HepG2 (cell line): ENCODE measurements around the gene RPS19. TPM values are rescaled to one million over a fixed set of nuclear protein-coding genes. Genes with fewer than 3 reads are reported as not detected.

Experiments used
- AGO2 ChIP-seq: fragments of 200-400 bp; formaldehyde crosslinking; optimal IDR thresholded peaks from 2 replicates; pipeline ENCODE3; 2017; ENCODE audit warnings: mild to moderate bottlenecking, low read depth, low read length, moderate library complexity
- ATRX ChIP-seq: sonication (generic); formaldehyde crosslinking; IDR thresholded peaks from 2 replicates; pipeline ENCODE4 v1.4.0; 2020; ENCODE audit warnings: missing genetic modification reagents, borderline replicate concordance
- CENPT ChIP-seq: sonication (generic); formaldehyde crosslinking; IDR thresholded peaks from 2 replicates; pipeline ENCODE4 v1.8.0; 2022; ENCODE audit warnings: low read depth, mild to moderate bottlenecking, moderate library complexity, missing genetic modification reagents
- KLF9 ChIP-seq: IDR thresholded peaks from 2 replicates; pipeline ENCODE4 v1.6.1; 2016; ENCODE audit warnings: low read depth
- NCOR1 ChIP-seq: fragments of 200-600 bp; sonication (generic); IDR thresholded peaks from 2 replicates; pipeline ENCODE4 v1.7.0; 2017; ENCODE audit warnings: antibody characterized with exemption, low read length, borderline replicate concordance
- SPEN ChIP-seq: sonication (generic); formaldehyde crosslinking; IDR thresholded peaks from 2 replicates; pipeline ENCODE4 v1.5.1; 2020; ENCODE audit warnings: low read depth, mild to moderate bottlenecking, missing genetic modification reagents
- ZC3H4 ChIP-seq: sonication (generic); formaldehyde crosslinking; IDR thresholded peaks from 2 replicates; pipeline ENCODE4 v1.4.0; 2020; ENCODE audit warnings: missing genetic modification reagents, borderline replicate concordance
- ZEB1 ChIP-seq: IDR thresholded peaks from 2 replicates; pipeline ENCODE4 v1.6.1; 2012; ENCODE audit warnings: mild to moderate bottlenecking, low read depth, inconsistent platforms; ENCODE audit not compliant: insufficient replicate concordance
- ZFP82 ChIP-seq: sonication (generic); formaldehyde crosslinking; IDR thresholded peaks from 2 replicates; pipeline ENCODE4 v1.5.1; 2020; ENCODE audit warnings: mild to moderate bottlenecking, missing genetic modification reagents, borderline replicate concordance
- ZNF225 ChIP-seq: sonication (generic); formaldehyde crosslinking; IDR thresholded peaks from 2 replicates; pipeline ENCODE4 v1.4.0; 2020; ENCODE audit warnings: mild to moderate bottlenecking, missing genetic modification reagents
- ZNF326 ChIP-seq: sonication (generic); formaldehyde crosslinking; IDR thresholded peaks from 2 replicates; pipeline ENCODE4 v1.4.0; 2020; ENCODE audit warnings: missing genetic modification reagents, borderline replicate concordance
- ZNF343 ChIP-seq: sonication (generic); formaldehyde crosslinking; IDR thresholded peaks from 2 replicates; pipeline ENCODE4 v1.4.0; 2020; ENCODE audit warnings: mild to moderate bottlenecking, missing genetic modification reagents
- ZNF44 ChIP-seq: sonication (generic); formaldehyde crosslinking; IDR thresholded peaks from 2 replicates; pipeline ENCODE4 v1.5.1; 2020; ENCODE audit warnings: mild to moderate bottlenecking, missing genetic modification reagents
- polyA plus RNA-seq, 8 experiments: library from polyadenylated mRNA; depleted of rRNA in 3 of 8; stranded (reverse) in 7 of 8; unstranded in 1 of 8; fragments of >200 nt; fragmentation: Illumina TruSeq in 4 of 8; extraction: Trizol in 4 of 8; gene quantifications; 2 replicates each; pipeline versions ENCODE4 v1.2.1 to v1.2.3, GENCODE V29; 2011 to 2016; ENCODE audit warnings: low read depth in 4 of 8, missing spikeins in 1 of 8, mixed read lengths in 1 of 8; ENCODE audit not compliant: insufficient read depth in 1 of 8
- total RNA-seq, 5 experiments: library from RNA; depleted of rRNA; stranded (reverse); fragments of >200 nt; fragmentation: Illumina TruSeq; extraction: Trizol; gene quantifications; 2 replicates each; pipeline ENCODE4 v1.2.3, GENCODE V29; 2016; ENCODE audit warnings: low read depth in 1 of 5
- TF ChIP-seq, protein P1 (sequence below): sonication (generic); formaldehyde crosslinking; IDR thresholded peaks from 2 replicates; pipeline ENCODE4 v1.4.0; 2020; ENCODE audit warnings: mild to moderate bottlenecking, missing genetic modification reagents
- TF ChIP-seq, protein P2 (sequence below): sonication (generic); formaldehyde crosslinking; IDR thresholded peaks from 2 replicates; pipeline ENCODE4 v1.8.1; 2022; ENCODE audit warnings: low read depth, mild to moderate bottlenecking, missing genetic modification reagents
- TF ChIP-seq, protein P3 (sequence below): sonication (generic); formaldehyde crosslinking; IDR thresholded peaks from 2 replicates; pipeline ENCODE4 v1.4.0; 2020; ENCODE audit warnings: missing genetic modification reagents

RPS19 gene
- total and polyA plus RNA-seq, 2 of the 13 experiments (the other 11 are each of a cell fraction or from before 2014, with no cell fraction given) = 1,983 to 4,758 TPM

DNA sequence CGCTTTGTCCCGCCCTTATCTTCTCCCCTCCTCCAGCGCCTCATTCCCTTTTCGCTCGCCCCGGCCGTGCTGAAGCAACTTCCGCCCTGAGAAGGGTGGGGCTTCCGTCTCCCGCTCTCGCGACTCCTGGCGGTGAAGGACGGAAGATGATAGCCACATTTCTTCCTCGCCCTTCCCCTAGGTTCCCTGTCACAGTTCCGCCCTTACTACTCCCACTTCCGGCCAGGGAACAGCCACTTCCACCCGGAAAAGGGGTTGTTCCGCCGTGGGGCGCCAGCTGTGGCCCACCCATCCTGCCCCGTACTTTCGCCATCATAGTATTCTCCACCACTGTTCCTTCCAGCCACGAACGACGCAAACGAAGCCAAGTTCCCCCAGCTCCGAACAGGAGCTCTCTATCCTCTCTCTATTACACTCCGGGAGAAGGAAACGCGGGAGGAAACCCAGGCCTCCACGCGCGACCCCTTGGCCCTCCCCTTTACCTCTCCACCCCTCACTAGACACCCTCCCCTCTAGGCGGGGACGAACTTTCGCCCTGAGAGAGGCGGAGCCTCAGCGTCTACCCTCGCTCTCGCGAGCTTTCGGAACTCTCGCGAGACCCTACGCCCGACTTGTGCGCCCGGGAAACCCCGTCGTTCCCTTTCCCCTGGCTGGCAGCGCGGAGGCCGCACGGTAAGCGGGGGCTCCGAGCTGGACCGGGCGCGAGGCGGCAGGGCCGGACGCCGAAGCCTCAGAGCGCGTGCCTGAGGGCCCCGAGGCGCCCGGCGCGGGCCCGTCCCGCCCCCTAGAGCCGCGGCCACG lies at the start of gene RPS19 (continued):
- TF ChIP-seq, protein P1, sequence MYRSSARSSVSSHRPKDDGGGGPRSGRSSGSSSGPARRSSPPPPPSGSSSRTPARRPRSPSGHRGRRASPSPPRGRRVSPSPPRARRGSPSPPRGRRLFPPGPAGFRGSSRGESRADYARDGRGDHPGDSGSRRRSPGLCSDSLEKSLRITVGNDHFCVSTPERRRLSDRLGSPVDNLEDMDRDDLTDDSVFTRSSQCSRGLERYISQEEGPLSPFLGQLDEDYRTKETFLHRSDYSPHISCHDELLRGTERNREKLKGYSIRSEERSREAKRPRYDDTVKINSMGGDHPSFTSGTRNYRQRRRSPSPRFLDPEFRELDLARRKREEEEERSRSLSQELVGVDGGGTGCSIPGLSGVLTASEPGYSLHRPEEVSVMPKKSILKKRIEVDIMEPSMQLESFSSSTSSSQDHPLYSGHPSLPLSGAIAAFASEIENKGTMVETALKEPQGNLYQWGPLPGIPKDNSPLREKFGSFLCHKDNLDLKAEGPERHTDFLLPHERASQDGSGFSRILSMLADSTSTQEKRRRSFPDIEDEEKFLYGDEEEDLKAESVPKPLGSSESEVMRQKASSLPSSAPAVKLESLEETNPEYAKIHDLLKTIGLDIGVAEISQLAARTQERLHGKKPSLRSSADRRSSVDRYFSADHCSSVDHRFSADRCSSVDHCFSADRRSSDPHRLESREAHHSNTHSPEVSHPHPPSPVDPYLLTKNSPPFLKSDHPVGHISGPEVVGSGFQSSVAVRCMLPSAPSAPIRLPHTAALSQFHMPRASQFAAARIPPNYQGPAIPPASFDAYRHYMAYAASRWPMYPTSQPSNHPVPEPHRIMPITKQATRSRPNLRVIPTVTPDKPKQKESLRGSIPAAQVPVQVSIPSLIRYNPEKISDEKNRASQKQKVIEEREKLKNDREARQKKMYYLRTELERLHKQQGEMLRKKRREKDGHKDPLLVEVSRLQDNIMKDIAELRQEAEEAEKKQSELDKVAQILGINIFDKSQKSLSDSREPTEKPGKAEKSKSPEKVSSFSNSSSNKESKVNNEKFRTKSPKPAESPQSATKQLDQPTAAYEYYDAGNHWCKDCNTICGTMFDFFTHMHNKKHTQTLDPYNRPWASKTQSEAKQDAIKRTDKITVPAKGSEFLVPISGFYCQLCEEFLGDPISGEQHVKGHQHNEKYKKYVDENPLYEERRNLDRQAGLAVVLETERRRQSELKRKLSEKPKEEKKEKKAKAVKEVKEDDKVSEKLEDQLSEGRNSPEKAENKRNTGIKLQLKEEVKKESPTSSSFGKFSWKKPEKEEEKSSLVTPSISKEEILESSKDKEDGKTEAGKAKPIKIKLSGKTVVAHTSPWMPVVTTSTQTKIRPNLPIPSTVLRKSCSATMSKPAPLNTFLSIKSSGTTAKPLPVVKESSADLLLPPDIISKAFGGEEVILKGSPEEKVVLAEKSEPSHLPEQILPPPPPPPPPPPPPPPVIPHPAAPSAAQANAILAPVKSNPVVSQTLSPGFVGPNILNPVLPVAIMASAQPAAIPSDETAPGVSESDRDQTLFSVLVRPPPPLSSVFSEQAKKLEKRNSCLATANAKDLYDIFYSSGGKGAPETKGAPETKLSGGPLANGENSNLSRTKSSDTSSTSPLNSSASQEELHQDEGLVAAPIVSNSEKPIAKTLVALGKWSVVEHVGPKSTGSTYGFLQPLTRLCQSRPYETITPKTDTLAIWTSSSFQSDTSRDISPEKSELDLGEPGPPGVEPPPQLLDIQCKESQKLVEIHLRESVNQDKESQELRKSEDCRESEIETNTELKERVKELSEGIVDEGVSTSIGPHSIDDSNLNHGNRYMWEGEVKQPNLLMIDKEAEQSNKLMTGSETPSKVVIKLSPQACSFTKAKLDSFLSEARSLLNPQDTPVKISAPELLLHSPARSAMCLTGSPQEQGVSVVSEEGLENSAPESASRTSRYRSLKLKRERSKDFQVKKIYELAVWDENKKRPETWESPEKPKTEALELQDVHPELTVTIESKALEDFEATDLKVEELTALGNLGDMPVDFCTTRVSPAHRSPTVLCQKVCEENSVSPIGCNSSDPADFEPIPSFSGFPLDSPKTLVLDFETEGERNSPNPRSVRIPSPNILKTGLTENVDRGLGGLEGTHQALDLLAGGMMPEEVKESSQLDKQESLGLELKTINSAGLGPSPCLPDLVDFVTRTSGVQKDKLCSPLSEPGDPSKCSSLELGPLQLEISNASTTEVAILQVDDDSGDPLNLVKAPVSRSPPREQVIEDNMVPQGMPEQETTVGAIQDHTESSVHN = 0 out of 2 replicates have a peak, but pooled peaks have one; percentile 43
- no peak for TF ChIP-seq ZNF44
- TF ChIP-seq ZNF343 = no peak
- peak; percentile 45; the same call in 1 of the 2 replicates for TF ChIP-seq ZC3H4 (CRISPR knock-in tag)
- TF ChIP-seq, protein P2, sequence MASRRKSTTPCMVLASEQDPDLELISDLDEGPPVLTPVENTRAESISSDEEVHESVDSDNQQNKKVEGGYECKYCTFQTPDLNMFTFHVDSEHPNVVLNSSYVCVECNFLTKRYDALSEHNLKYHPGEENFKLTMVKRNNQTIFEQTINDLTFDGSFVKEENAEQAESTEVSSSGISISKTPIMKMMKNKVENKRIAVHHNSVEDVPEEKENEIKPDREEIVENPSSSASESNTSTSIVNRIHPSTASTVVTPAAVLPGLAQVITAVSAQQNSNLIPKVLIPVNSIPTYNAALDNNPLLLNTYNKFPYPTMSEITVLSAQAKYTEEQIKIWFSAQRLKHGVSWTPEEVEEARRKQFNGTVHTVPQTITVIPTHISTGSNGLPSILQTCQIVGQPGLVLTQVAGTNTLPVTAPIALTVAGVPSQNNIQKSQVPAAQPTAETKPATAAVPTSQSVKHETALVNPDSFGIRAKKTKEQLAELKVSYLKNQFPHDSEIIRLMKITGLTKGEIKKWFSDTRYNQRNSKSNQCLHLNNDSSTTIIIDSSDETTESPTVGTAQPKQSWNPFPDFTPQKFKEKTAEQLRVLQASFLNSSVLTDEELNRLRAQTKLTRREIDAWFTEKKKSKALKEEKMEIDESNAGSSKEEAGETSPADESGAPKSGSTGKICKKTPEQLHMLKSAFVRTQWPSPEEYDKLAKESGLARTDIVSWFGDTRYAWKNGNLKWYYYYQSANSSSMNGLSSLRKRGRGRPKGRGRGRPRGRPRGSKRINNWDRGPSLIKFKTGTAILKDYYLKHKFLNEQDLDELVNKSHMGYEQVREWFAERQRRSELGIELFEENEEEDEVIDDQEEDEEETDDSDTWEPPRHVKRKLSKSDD (CRISPR knock-in tag) = peak; percentile 10; the same call in 1 of the 2 replicates
- TF ChIP-seq AGO2 = no peak
- no peak for TF ChIP-seq ZNF326
- no peak; the same call in 1 of the 2 replicates for TF ChIP-seq ZFP82 (CRISPR knock-in tag)
- TF ChIP-seq NCOR1 = peak; percentile 40; the same call in 1 of the 2 replicates
- TF ChIP-seq ATRX = no peak
- peak; percentile 98 for TF ChIP-seq SPEN (CRISPR knock-in tag)
- TF ChIP-seq CENPT (CRISPR knock-in tag) = no peak
- TF ChIP-seq ZNF225 = no peak
- TF ChIP-seq ZEB1 = no peak
- TF ChIP-seq, protein P3, sequence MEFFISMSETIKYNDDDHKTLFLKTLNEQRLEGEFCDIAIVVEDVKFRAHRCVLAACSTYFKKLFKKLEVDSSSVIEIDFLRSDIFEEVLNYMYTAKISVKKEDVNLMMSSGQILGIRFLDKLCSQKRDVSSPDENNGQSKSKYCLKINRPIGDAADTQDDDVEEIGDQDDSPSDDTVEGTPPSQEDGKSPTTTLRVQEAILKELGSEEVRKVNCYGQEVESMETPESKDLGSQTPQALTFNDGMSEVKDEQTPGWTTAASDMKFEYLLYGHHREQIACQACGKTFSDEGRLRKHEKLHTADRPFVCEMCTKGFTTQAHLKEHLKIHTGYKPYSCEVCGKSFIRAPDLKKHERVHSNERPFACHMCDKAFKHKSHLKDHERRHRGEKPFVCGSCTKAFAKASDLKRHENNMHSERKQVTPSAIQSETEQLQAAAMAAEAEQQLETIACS (CRISPR knock-in tag) = no peak
- TF ChIP-seq KLF9 (CRISPR knock-in tag) = no peak; the same call in 1 of the 2 replicates
